ENCODE data around the gene BCAR3.

Gene BCAR3

DNA sequence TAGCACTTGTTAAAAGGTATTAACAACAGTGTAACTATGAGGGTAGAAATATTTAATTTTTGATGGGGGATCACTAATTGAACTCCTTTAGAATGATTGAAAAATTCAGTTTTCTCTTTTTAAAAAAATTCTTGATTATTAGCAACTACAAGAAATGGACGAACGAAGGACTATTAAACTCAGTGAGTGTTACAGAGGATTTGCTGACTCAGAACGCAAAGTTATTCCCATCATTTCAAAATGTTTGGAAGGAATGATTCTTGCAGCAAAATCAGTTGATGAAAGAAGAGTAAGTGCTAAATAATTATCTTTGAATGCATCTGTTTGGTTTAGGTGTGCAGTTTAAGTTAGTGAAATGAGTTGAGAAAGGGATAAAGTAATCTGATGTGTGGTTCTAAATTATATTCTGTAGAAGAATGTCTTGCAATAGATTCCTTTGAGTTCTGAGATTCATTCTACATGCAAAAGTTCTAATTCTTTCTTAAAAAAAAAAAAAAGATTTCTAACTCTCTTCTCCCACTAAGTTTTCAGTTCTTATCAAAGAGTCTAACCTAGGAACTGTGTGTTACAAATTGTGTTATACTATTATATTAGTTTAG is 148.8 kb downstream of the BCAR3 start:
- DNase-seq, result no peak

DNA sequence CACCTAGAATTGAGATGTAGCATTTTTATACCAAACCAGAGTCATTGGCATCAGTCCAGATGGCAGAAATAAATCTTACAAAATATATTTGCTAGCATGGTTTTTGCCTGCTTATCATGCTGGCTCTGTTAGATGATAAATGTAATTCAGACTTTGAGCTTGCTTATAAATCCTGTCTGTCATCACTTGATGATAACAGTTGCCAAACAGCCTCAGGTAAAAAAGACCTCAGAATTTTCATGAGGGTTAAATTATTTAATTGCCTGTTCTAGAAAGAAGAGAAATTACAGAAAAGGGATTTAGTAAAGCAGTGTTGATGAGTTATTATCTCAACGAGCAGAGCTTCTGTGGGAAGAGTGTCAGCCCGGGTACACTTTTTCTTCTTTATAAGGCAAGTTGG is 150.4 kb downstream of the BCAR3 start:
- no peak for DNase-seq

DNA sequence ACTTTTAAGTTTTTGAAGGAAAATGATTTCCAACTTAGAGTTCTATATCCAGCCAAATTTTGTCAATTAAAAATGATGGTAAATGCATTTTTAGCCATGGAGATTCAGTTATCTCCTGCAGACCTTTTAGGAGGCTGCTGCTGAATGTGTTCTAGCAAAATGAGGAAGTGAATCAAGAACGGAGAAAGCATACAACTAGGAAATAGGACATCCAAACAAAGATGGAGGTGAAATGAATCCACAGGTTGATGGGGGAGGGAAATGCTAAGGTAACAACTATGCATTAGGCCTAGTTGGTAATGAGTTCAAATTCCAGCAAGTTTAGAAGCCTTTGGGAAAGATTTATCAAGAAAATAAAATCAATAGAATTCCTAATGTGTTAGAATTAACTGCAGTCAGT is 153.2 kb downstream of the BCAR3 start:
- no peak for DNase-seq

DNA sequence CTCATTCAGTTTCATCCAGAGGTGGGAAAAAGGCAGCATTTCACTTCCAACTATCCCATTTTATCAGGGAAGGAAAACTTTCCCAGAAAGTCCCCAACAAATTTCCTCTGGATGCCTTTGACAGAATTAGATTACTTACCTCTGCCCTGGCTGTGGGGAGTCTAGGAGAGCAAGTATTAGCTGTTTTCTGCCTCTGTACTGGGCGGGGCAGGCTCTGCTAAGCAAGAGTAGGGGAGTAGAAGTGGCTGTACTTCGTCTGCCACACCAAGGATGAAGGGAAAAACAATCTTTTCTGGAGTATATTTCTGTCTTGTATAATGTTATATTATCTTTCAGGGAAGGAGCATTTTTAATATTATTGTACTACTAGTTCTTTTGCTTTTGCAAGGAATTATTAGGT is 155.2 kb downstream of the BCAR3 start:
- DNase-seq, result no peak

DNA sequence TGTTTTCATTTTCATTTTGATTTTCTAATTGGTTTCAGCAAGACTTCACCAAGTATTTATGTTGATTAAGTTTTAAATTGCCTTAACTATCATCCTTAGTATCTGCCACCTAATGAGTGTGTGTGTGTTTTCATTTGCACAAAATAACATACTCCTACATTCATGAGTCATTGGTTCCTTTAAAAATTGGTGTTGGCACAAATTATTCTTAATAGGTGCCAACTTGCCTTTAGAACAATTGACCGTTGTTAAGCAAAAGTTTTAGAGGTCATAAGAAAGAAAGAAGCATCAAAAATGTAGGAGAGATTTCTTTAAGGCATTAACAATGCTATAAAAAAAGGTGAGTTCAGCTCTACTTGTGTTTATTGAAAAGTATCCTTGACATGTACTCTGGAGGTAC is 156.2 kb downstream of the BCAR3 start:
- no peak for DNase-seq

DNA sequence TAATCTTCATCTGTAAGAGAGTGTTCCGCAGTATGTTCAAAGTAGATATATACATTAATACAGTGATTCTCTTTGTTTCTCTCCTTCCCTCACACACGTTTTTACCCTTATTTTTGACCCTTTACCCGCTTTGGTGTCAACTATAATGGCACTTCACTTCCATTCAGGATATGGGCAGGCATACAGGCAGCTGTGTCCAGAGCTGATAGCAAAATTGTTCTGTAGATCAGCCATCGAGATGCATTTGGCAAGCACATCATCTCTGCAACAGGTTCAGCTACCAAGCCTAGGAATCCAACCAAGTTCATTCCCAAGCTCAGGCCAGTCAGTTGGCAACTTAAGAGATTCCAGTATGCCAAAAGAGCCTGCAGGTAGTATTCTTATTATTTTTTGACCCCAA is 158.9 kb downstream of the BCAR3 start:
- DNase-seq, result no peak

DNA sequence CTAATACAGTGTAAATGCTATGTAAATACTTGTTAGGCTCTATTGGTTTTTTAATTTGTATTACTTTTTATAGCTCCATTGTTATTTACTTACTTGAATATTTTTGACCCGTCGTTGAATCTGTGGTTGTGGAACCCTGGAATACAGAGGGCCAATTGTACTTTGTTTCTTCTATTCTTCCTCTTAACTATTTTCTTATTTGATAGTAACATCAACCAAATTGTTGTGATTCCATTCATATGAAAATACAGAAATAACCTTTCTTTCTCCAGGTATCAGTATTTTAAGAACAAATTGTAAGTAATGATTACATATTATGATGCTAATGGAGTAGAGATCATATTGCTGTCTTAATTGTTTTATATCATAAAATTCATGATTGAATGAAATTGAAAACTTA is 160.0 kb downstream of the BCAR3 start:
- no peak for DNase-seq

DNA sequence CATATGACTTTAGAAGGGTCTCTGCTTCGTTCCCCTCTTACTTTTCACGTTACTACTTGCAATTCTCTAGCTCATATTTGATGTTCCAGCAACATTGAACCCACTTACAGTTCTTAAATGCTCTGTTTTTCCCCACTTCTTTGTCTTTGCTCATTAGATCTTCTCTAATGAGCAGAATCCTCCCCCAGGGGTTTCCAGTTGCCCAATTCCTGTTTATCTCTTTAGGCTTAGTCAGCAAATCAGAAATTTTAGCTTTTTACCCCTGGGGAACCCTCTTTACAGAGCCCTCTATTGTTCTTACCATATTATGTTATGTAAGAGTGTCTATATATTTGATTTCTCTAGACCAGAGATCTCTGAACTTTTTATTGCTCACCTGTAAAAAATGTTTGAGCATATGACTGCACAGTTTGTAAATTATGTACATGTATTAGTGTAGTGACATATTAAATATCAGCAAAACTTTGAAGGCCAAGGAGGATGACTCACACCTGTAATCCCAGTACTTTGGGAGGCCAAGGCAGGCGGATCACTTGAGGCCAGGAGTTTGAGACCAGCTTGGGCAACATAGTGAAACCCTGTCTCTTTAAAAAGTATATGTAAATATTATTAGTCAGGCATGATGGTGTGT is 162.3 kb downstream of the BCAR3 start:
- no peak for DNase-seq

DNA sequence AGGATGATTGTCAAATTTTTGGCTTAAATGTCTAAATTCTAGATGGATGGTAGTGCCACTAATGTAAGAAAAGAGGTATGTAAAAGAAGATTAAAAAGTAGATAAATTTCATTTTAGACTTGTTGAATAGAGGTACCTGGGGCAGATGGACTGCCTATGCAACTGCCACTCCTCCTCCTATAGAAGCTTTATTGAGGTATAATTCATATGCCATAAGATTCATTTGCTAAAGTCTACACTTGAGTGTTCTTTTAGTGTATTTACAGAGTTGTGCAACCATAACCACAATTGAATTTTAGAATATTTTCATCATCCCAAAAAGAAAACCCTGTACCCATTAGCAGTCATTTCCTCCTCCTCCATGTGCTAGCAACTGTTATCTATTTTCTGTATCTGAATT is 163.1 kb downstream of the BCAR3 start:
- no peak for DNase-seq

DNA sequence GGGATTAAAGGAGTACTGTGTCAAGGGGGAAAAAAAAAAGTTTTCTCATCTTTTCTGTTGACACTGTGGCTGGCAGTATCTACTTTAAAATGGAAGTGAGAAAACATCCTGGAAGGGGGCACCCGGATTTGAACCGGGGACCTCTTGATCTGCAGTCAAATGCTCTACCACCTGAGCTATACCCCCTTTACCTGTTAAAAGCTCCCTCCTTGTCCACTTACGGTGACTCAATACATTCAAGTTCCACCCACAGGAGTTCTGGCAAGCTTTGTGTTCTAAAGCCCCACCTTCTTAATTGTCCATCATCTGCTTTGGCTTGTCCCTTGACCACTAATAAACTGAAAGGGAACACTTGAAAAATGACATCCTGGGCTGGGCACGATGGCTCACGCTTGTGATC is 165.5 kb downstream of the BCAR3 start:
- DNase-seq, result no peak
